Natural killer cell (primary cell): ENCODE data around the gene RNF103. TPM values are rescaled to one million over a fixed set of nuclear protein-coding genes. Genes with fewer than 3 reads are reported as not detected.

Source experiments
- ATAC-seq, 3 donors: fragments of 150-1000 bp in 2 of 3; fragments of 200-7000 bp in 1 of 3; cut with Tn5 transposase; 1 replicate in 1 of 3; 2 replicates in 2 of 3; pipeline ENCODE4 v1.10.0; 2021; ENCODE audit warnings: mild to moderate bottlenecking in 2 of 3, moderate library complexity in 2 of 3
- DNase-seq, 2 donors: peaks; one replicate each; pipeline versions ENCODE4 v3.0.0 to v3.0.0-alpha.2; 2013 to 2021; ENCODE audit warnings: mixed read lengths in 1 of 2
- H3K27ac ChIP-seq: one replicate; pipeline ENCODE4 v1.5.1; 2013; ENCODE audit warnings: mild to moderate bottlenecking, low read length
- H3K27me3 ChIP-seq: one replicate; pipeline ENCODE4 v1.6.1; 2013; ENCODE audit warnings: low read length; ENCODE audit not compliant: control insufficient read depth, insufficient read depth
- H3K36me3 ChIP-seq: one replicate; pipeline ENCODE4 v1.6.1; 2013; ENCODE audit warnings: low read length; ENCODE audit not compliant: control insufficient read depth, insufficient read depth
- H3K4me1 ChIP-seq: one replicate; pipeline ENCODE4 v1.6.1; 2013; ENCODE audit warnings: low read length; ENCODE audit not compliant: control insufficient read depth, insufficient read depth
- H3K4me3 ChIP-seq: one replicate; pipeline ENCODE4 v1.5.1; 2013; ENCODE audit warnings: low read length
- H3K9me3 ChIP-seq: one replicate; pipeline ENCODE4 v1.6.1; 2013; ENCODE audit warnings: low read length; ENCODE audit not compliant: control insufficient read depth, insufficient read depth
- H3K27ac Mint-ChIP-seq, 2 donors: one replicate each; pipeline ENCODE4 v1.8.0; 2022; ENCODE audit warnings: mild to moderate bottlenecking in 2 of 2, mixed read lengths in 2 of 2, moderate library complexity in 1 of 2
- H3K27me3 Mint-ChIP-seq, 2 donors: one replicate each; pipeline ENCODE4 v1.8.0; 2022; ENCODE audit warnings: low read depth in 2 of 2, mixed read lengths in 2 of 2
- H3K36me3 Mint-ChIP-seq: one replicate; pipeline ENCODE4 v1.8.0; 2022; ENCODE audit warnings: mixed read lengths
- H3K4me1 Mint-ChIP-seq, 2 donors: one replicate each; pipeline ENCODE4 v1.8.0; 2022; ENCODE audit warnings: mixed read lengths in 2 of 2
- H3K4me3 Mint-ChIP-seq: one replicate; pipeline ENCODE4 v1.8.0; 2022; ENCODE audit warnings: mild to moderate bottlenecking, moderate library complexity, mixed read lengths
- H3K9me3 Mint-ChIP-seq, 2 donors: one replicate each; pipeline ENCODE4 v1.8.0; 2022; ENCODE audit warnings: mixed read lengths in 2 of 2
- CTCF ChIP-seq: fragments of 200-600 bp; IDR thresholded peaks from one replicate; pipeline ENCODE4 v1.8.0; 2022; ENCODE audit warnings: antibody characterized with exemption
- WGBS: methylation state at CpG from one replicate; pipeline ENCODE4 v1.1.7; 2013; ENCODE audit warnings: missing lambda C conversion rate; ENCODE audit not compliant: insufficient coverage; 5-methylcytosine and 5-hydroxymethylcytosine counted together
- intact Hi-C: fragments of 100-400 bp; cut with micrococcal nuclease; formaldehyde crosslinking; loops from one replicate; pipeline ENCODE4 v1.14.2; 2022
- total RNA-seq, 4 donors: library from RNA; stranded (reverse); fragments of 120-200 nt in 1 of 4; gene quantifications; one replicate each; pipeline versions ENCODE4 v1.2.3 to v1.2.4, GENCODE V29; 2013 to 2022

The RNF103 gene
- total RNA-seq, 3 donors from 2014 or later (not counting 1 experiment from before 2014, with no cell fraction given): 52.9 to 74.2 (median 70.9) TPM

GRCh38 chr2:86646329-86646728 is 22.7 kb upstream of the RNF103 start:
- WGBS: 86% methylated on average over 4 of the region's 4 CpGs
- no peak overlapping the region for H3K4me3 ChIP-seq

GRCh38 chr2:86645752-86646151 is 22.1 kb upstream of the RNF103 start:
- Histone ChIP-seq H3K9me3 (peaks cover under 1% of the 10 kb centered on the region), H3K4me3 (no peak overlapping the region), H3K27ac (no peak overlapping the region), H3K27me3 (no peaks in the 10 kb centered on the region), H3K4me1 (no peaks in the 10 kb centered on the region), H3K36me3 (no peaks in the 10 kb centered on the region)
- WGBS: 82% methylated on average over 3 of the region's 4 CpGs
- no peak for TF ChIP-seq CTCF
- H3K9me3 Mint-ChIP-seq: peaks cover 4 to 18% of the 10 kb centered on the region in 2 donors
- intact Hi-C loops: no loop called here
- H3K4me3 Mint-ChIP-seq: no peak overlapping the region
- H3K36me3 Mint-ChIP-seq: peaks cover 26% of the 10 kb centered on the region
- no peak overlapping the region for H3K27ac Mint-ChIP-seq
- ATAC-seq: no peak
- peaks cover 11 to 27% of the 10 kb centered on the region in 2 donors for H3K27me3 Mint-ChIP-seq
- DNase-seq: no peak
- H3K4me1 Mint-ChIP-seq: no peaks in the 10 kb centered on the region

More at GRCh38 chr2:86646329-86646728, 22.7 kb upstream of the RNF103 start:
- H3K4me1 ChIP-seq: no peaks in the 10 kb centered on the region
- no peak for DNase-seq
- Mint-ChIP-seq H3K4me3 (no peak overlapping the region), H3K4me1 (no peaks in the 10 kb centered on the region), H3K36me3 (peaks cover 24% of the 10 kb centered on the region), H3K9me3 (peaks cover 4 to 18% of the 10 kb centered on the region in 2 donors), H3K27ac (no peak overlapping the region), H3K27me3 (peaks cover 9 to 26% of the 10 kb centered on the region in 2 donors)
- ATAC-seq: no peak
- no peaks in the 10 kb centered on the region for H3K36me3 ChIP-seq
- no peak overlapping the region for H3K27ac ChIP-seq
- H3K9me3 ChIP-seq: peaks cover 3% of the 10 kb centered on the region
- H3K27me3 ChIP-seq: no peaks in the 10 kb centered on the region
- TF ChIP-seq CTCF: no peak
- intact Hi-C loops: no loop called here

- peaks cover 5 to 17% of the 10 kb centered on the region in 2 donors for H3K27me3 Mint-ChIP-seq
These were observed 15.0 kb upstream of the RNF103 start for GRCh38 chr2:86638712-86639111.

More at GRCh38 chr2:86638712-86639111, 15.0 kb upstream of the RNF103 start:
- H3K4me3 ChIP-seq: no peak overlapping the region
- no peak overlapping the region for H3K27ac ChIP-seq
- no peak for TF ChIP-seq CTCF
- Mint-ChIP-seq H3K4me3 (no peak overlapping the region), H3K27ac (no peak overlapping the region), H3K4me1 (no peaks in the 10 kb centered on the region), H3K9me3 (peaks cover 0 to 2% of the 10 kb centered on the region in 2 donors), H3K36me3 (peaks cover 12% of the 10 kb centered on the region)
- DNase-seq (no peak), ATAC-seq (no peak)
- intact Hi-C loops: no loop called here
- H3K36me3 ChIP-seq: no peaks in the 10 kb centered on the region
- peaks cover 4% of the 10 kb centered on the region for H3K9me3 ChIP-seq
- no peaks in the 10 kb centered on the region for H3K4me1 ChIP-seq
- WGBS: no CpG with 5 or more reads among the region's 1 CpG
- H3K27me3 ChIP-seq: no peaks in the 10 kb centered on the region
